Neural progenitor cell (in vitro differentiated cells): ENCODE measurements around the gene PPP2R5D. TPM values are rescaled to one million over a fixed set of nuclear protein-coding genes. Genes with fewer than 3 reads are reported as not detected.

Experiments used
- DNase-seq: peaks from one replicate; pipeline ENCODE4 v3.0.0-alpha.2; 2016; ENCODE audit warnings: low spot score
- H2AFZ ChIP-seq: fragments of 200-600 bp; sonication (generic); replicated peaks from 2 replicates; pipeline ENCODE4 v1.6.1; 2016; ENCODE audit warnings: antibody characterized with exemption
- H3F3A ChIP-seq: fragments of 200-600 bp; sonication (generic); 2 replicates; pipeline ENCODE4 v1.6.1; 2016; ENCODE audit warnings: antibody characterized with exemption, low read depth
- H3K27ac ChIP-seq: fragments of 200-600 bp; sonication (generic); 2 replicates; pipeline ENCODE4 v1.5.1; 2016; ENCODE audit warnings: mild to moderate bottlenecking
- H3K27me3 ChIP-seq: fragments of 200-600 bp; sonication (generic); 2 replicates; pipeline ENCODE4 v1.6.1; 2016; ENCODE audit warnings: mild to moderate bottlenecking, moderate library complexity
- H3K36me3 ChIP-seq: fragments of 200-600 bp; sonication (generic); 2 replicates; pipeline ENCODE4 v1.5.1; 2016
- H3K4me1 ChIP-seq: fragments of 200-600 bp; sonication (generic); 2 replicates; pipeline ENCODE4 v1.6.1; 2016; ENCODE audit warnings: mixed run types
- H3K4me2 ChIP-seq: fragments of 200-600 bp; sonication (generic); 2 replicates; pipeline ENCODE4 v1.6.1; 2016
- H3K4me3 ChIP-seq: fragments of 200-600 bp; sonication (generic); 2 replicates; pipeline ENCODE4 v1.5.1; 2016
- H3K79me2 ChIP-seq: fragments of 200-600 bp; sonication (generic); 2 replicates; pipeline ENCODE4 v1.6.1; 2016; ENCODE audit warnings: low read depth
- H3K9ac ChIP-seq: fragments of 200-600 bp; sonication (generic); 2 replicates; pipeline ENCODE4 v1.6.1; 2016
- H3K9me3 ChIP-seq: fragments of 200-600 bp; sonication (generic); 2 replicates; pipeline ENCODE4 v1.5.1; 2016; ENCODE audit warnings: low read depth
- H4K20me1 ChIP-seq: fragments of 200-600 bp; sonication (generic); 2 replicates; pipeline ENCODE4 v1.6.1; 2016; ENCODE audit warnings: low read depth
- H3K27ac Mint-ChIP-seq: 3 replicates; pipeline ENCODE4 v1.8.0; 2021; ENCODE audit warnings: mixed read lengths
- H3K27me3 Mint-ChIP-seq: 2 replicates; pipeline ENCODE4 v1.8.0; 2022; ENCODE audit warnings: low read depth, mild to moderate bottlenecking, inconsistent platforms, moderate library complexity, mixed read lengths; ENCODE audit not compliant: insufficient read depth
- H3K36me3 Mint-ChIP-seq: 3 replicates; pipeline ENCODE4 v1.8.0; 2021; ENCODE audit warnings: mixed read lengths
- H3K4me1 Mint-ChIP-seq: 3 replicates; pipeline ENCODE4 v1.8.0; 2021; ENCODE audit warnings: mixed read lengths
- H3K4me3 Mint-ChIP-seq: 3 replicates; pipeline ENCODE4 v1.8.0; 2021; ENCODE audit warnings: mild to moderate bottlenecking, moderate library complexity, mixed read lengths
- H3K9me3 Mint-ChIP-seq: 3 replicates; pipeline ENCODE4 v1.8.0; 2020; ENCODE audit warnings: mixed read lengths
- CTCF ChIP-seq: fragments of 200-600 bp; sonication (generic); IDR thresholded peaks from 2 replicates; pipeline ENCODE4 v1.5.1; 2017; ENCODE audit warnings: antibody characterized with exemption, mild to moderate bottlenecking
- EZH2 ChIP-seq: fragments of 200-600 bp; sonication (generic); IDR thresholded peaks from 2 replicates; pipeline ENCODE4 v1.6.1; 2017; ENCODE audit warnings: antibody characterized with exemption, mild to moderate bottlenecking, moderate library complexity
- EZH2phosphoT487 ChIP-seq: fragments of 200-600 bp; sonication (generic); IDR thresholded peaks from 2 replicates; pipeline ENCODE4 v1.6.1; 2017; ENCODE audit warnings: antibody characterized with exemption
- total RNA-seq: library from RNA; depleted of rRNA; stranded (reverse); fragments of >200 nt; gene quantifications from 2 replicates; pipeline ENCODE4 v1.2.3, GENCODE V29; 2015; ENCODE audit warnings: low replicate concordance

PPP2R5D gene
- total RNA-seq, 1 donor from 2014 or later: 75.0 TPM

- TF ChIP-seq CTCF (no peak), EZH2phosphoT487 (no peak), EZH2 (no peak)
- Mint-ChIP-seq H3K36me3 (peaks cover 14% of the 10 kb centered on the region), H3K4me3 (peak within 1 kb of the TSS; percentile 95), H3K27ac (peak within 1 kb of the TSS; percentile 84), H3K4me1 (peaks cover 32% of the 10 kb centered on the region), H3K27me3 (peaks cover 4% of the 10 kb centered on the region), H3K9me3 (no peaks in the 10 kb centered on the region)
- peaks cover 18% of the 10 kb centered on the region for H3K4me1 ChIP-seq
- no peaks in the 10 kb centered on the region for H3K9me3 ChIP-seq
- H3K27me3 ChIP-seq: no peaks in the 10 kb centered on the region
- H2AFZ ChIP-seq: peak within 1 kb of the TSS; percentile 61
- H3K36me3 ChIP-seq: no peaks in the 10 kb centered on the region
- DNase-seq: peak; percentile 100
- H3K4me2 ChIP-seq: peak within 1 kb of the TSS; percentile 89
- peaks cover 16% of the 10 kb centered on the region for H4K20me1 ChIP-seq
- H3K27ac ChIP-seq: no peak within 1 kb of the TSS
- peaks cover 13% of the 10 kb centered on the region for H3F3A ChIP-seq
- peak within 1 kb of the TSS; percentile 74 for H3K9ac ChIP-seq
- peaks cover 59% of the 10 kb centered on the region for H3K79me2 ChIP-seq
- H3K4me3 ChIP-seq: peak within 1 kb of the TSS; percentile 82
These were observed 29.6 kb downstream of the PPP2R5D start, which contains the start of the genes KLHDC3 and MEA1 for GRCh38 chr6:43013843-43014433. Gene KLHDC3, plus strand, starts transcription at chr6:43014249. Its CDS starts 2,944 bp downstream, at chr6:43017193. Gene MEA1, minus strand, starts transcription at chr6:43013946. Its CDS starts 133 bp downstream, at chr6:43013813.

DNA sequence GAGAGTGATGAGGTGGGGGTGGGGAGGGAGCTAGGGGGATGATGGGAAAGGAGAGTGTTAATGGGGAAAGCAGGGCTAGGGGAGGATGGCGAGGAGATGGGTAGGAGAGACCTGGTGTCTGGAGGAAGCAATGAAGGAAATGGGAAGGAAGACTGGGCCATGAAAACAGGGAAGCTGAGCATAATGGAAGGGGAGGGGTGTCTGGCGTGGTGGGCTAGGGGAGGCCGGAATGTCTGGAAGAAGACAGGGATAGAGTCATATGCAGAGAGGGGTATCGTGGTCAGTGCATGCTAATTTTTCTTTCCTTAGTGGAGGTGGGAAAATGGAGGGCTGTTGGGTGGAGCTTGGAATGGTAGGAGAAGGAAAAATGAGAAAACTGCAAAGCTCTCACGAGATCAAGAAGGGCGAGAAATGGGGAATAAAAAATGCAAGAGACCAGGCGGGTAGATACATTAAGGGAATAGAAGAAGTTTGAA, 30.1 kb downstream of the PPP2R5D start:
- peak overlapping the region; percentile 47 for H3K9ac ChIP-seq
- Mint-ChIP-seq H3K27me3 (peaks cover 3% of the 10 kb centered on the region), H3K36me3 (peaks cover 14% of the 10 kb centered on the region), H3K4me1 (peaks cover 32% of the 10 kb centered on the region), H3K9me3 (no peaks in the 10 kb centered on the region), H3K27ac (peak overlapping the region; percentile 30), H3K4me3 (peak overlapping the region; percentile 95)
- TF ChIP-seq EZH2phosphoT487 (no peak), EZH2 (no peak), CTCF (no peak)
- H3K4me3 ChIP-seq: peak overlapping the region; percentile 82
- peaks cover 59% of the 10 kb centered on the region for H3K79me2 ChIP-seq
- peaks cover 18% of the 10 kb centered on the region for H3K4me1 ChIP-seq
- no peaks in the 10 kb centered on the region for H3K36me3 ChIP-seq
- peaks cover 16% of the 10 kb centered on the region for H3F3A ChIP-seq
- no peak overlapping the region for H3K27ac ChIP-seq
- H3K9me3 ChIP-seq: no peaks in the 10 kb centered on the region
- no peaks in the 10 kb centered on the region for H3K27me3 ChIP-seq
- peaks cover 16% of the 10 kb centered on the region for H4K20me1 ChIP-seq
- peak overlapping the region; percentile 84 for H3K4me2 ChIP-seq
- H2AFZ ChIP-seq: peak overlapping the region; percentile 61
- no peak for DNase-seq

GRCh38 chr6:43016176-43016942, 32.0 kb downstream of the PPP2R5D start:
- Mint-ChIP-seq H3K9me3 (no peaks in the 10 kb centered on the region), H3K36me3 (peaks cover 12% of the 10 kb centered on the region), H3K27ac (peak overlapping the region; percentile 83), H3K27me3 (peaks cover 10% of the 10 kb centered on the region), H3K4me1 (peaks cover 36% of the 10 kb centered on the region), H3K4me3 (peak overlapping the region; percentile 72)
- DNase-seq: peak; percentile 33
- Histone ChIP-seq H2AFZ (no peak overlapping the region), H3K36me3 (no peaks in the 10 kb centered on the region), H3K9ac (no peak overlapping the region), H3K79me2 (peaks cover 58% of the 10 kb centered on the region), H3K4me3 (no peak overlapping the region), H3F3A (peaks cover 32% of the 10 kb centered on the region), H3K4me2 (peak overlapping the region; percentile 29), H3K4me1 (peaks cover 22% of the 10 kb centered on the region), H3K27me3 (no peaks in the 10 kb centered on the region), H3K9me3 (no peaks in the 10 kb centered on the region), H4K20me1 (peaks cover 16% of the 10 kb centered on the region), H3K27ac (no peak overlapping the region)
- TF ChIP-seq EZH2phosphoT487 (no peak), CTCF (no peak), EZH2 (no peak)
